GM18868 (cell line): ENCODE results near the gene EIF2D.
A peak's percentile ranks its signal among the peaks of the same experiment; 100 is the strongest.
"Not testable (repeated sequence)": the region's sequence is repeated elsewhere in the genome, so short reads cannot be mapped to it uniquely, and the experiment has no call there.

ENCODE experiments used
- ATAC-seq: cut with Tn5 transposase; IDR thresholded peaks from one replicate; pipeline ENCODE4 v1.9.1; 2021; ENCODE audit warnings: mild to moderate bottlenecking, moderate library complexity; ENCODE audit not compliant: unreplicated experiment

EIF2D gene

GRCh38 chr1:206635978-206636345 lies 23.7 kb upstream of the EIF2D start:
- no peak for ATAC-seq

- peak; percentile 89 for ATAC-seq
Observed at GRCh38 chr1:206635080-206635977, 23.1 kb upstream of the EIF2D start, which contains the start of gene DYRK3. Gene DYRK3, plus strand, starts transcription at chr1:206635536. Its CDS starts 168 bp downstream, at chr1:206635704.

- ATAC-seq = no peak
Observed at GRCh38 chr1:206634365-206635079, 22.3 kb upstream of the EIF2D start.

- ATAC-seq = no peak
Observed at GRCh38 chr1:206633708-206634121, 21.4 kb upstream of the EIF2D start.

- ATAC-seq = no peak
Observed at GRCh38 chr1:206631085-206631509, 18.8 kb upstream of the EIF2D start.

- no peak for ATAC-seq
Observed at GRCh38 chr1:206628916-206629315, 16.7 kb upstream of the EIF2D start.

GRCh38 chr1:206626396-206626795 lies 14.1 kb upstream of the EIF2D start:
- ATAC-seq = not testable (repeated sequence)

GRCh38 chr1:206609229-206609991 lies 2.9 kb downstream of the EIF2D start:
- peak; percentile 37 for ATAC-seq

- ATAC-seq = no peak
Observed at GRCh38 chr1:206608108-206608698, 4.1 kb downstream of the EIF2D start.

GRCh38 chr1:206606867-206607266 lies 5.4 kb downstream of the EIF2D start:
- no peak for ATAC-seq

GRCh38 chr1:206604861-206605260 lies 7.4 kb downstream of the EIF2D start:
- no peak for ATAC-seq

- ATAC-seq = no peak
Observed at GRCh38 chr1:206600527-206600926, 11.7 kb downstream of the EIF2D start.

GRCh38 chr1:206596319-206596666 lies 16.0 kb downstream of the EIF2D start:
- ATAC-seq = no peak

- ATAC-seq = no peak
Observed at GRCh38 chr1:206595581-206596318, 16.5 kb downstream of the EIF2D start.

GRCh38 chr1:206593351-206593925 lies 18.8 kb downstream of the EIF2D start:
- ATAC-seq = no peak

GRCh38 chr1:206591696-206592095 lies 20.6 kb downstream of the EIF2D start:
- ATAC-seq = no peak

- no peak for ATAC-seq
Observed at GRCh38 chr1:206591226-206591625, 21.0 kb downstream of the EIF2D start.

GRCh38 chr1:206590025-206590758 lies 22.1 kb downstream of the EIF2D start:
- peak; percentile 41 for ATAC-seq

- ATAC-seq = no peak
Observed at GRCh38 chr1:206589206-206589605, 23.1 kb downstream of the EIF2D start.
